M059J (cell line): ENCODE data around the gene NRL. TPM values are rescaled to one million over a fixed set of nuclear protein-coding genes. Genes with fewer than 3 reads are reported as not detected.

Experiments
- DNase-seq: peaks from one replicate; pipeline ENCODE4 v3.0.0-alpha.2; 2012; ENCODE audit warnings: low read depth
- total RNA-seq: library from RNA; depleted of rRNA; stranded (reverse); fragments of >200 nt; shearing (Covaris generic); gene quantifications from 2 replicates; pipeline ENCODE4 v1.2.3, GENCODE V29; 2014

Gene NRL
- total RNA-seq, 1 experiment from 2014 or later = 4.9 TPM

DNA sequence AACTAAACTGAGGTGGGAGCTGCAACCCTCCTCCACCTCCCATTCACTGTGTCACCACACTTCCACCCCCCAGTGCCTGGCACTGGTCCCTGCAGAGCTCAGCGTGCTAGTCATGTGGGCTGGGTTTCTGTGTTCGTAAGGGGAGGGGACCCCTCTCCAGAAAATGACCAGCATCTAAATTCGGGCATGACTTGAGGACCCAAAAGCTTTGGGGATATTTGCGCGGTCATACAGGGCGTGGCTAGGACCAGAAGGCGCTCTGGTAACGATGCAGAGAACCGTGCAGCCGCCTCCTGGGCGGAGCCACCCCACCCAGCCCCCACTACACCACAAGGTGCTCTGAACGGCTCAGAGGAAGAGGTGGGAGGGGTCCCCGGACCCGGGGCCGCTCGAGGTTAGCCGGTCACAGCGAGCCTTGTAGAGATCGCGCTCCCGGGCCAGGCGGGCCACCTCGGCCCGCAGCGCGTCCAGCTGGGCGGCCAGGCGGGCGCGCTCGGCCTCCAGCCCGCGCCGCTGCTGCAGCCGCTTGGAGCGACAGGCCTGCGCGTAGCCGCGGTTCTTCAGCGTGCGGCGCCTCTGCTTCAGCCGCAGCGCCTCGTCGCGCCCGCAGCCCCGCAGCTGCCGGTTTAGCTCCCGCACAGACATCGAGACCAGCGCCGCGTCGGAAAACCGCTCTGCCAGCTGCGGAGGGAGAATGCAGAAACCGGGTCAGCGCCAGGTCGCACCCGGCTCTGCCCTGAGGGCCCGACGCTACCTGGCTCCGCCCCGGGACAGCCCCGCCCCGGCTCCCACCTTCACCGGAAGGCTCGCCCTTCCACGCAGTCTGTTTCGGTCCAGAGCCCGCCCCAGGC, 33.6 kb downstream of the NRL start:
- DNase-seq = peak; percentile 33

GRCh38 chr14:24080142-24080530, 34.6 kb downstream of the NRL start:
- no peak for DNase-seq

GRCh38 chr14:24079491-24080141, 35.1 kb downstream of the NRL start:
- DNase-seq = no peak

- no peak for DNase-seq
These were observed 36.6 kb downstream of the NRL start for GRCh38 chr14:24078146-24078545.

DNA sequence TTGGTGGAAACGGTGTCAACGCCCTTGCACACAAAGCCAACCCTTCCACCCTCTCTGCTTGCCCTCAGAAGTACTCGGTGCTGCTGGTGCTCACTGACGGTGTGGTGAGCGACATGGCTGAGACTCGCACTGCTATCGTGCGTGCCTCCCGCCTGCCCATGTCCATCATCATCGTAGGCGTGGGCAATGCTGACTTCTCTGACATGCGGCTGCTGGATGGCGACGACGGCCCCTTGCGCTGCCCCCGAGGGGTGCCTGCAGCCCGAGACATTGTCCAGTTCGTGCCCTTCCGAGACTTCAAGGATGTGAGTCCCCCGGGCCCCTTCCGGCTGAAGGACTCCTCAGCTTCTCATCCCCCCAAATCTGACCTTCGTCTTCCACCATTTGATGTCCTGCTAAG, 37.7 kb downstream of the NRL start:
- DNase-seq = no peak

- no peak for DNase-seq
These were observed 38.5 kb downstream of the NRL start for GRCh38 chr14:24076302-24076601.

DNA sequence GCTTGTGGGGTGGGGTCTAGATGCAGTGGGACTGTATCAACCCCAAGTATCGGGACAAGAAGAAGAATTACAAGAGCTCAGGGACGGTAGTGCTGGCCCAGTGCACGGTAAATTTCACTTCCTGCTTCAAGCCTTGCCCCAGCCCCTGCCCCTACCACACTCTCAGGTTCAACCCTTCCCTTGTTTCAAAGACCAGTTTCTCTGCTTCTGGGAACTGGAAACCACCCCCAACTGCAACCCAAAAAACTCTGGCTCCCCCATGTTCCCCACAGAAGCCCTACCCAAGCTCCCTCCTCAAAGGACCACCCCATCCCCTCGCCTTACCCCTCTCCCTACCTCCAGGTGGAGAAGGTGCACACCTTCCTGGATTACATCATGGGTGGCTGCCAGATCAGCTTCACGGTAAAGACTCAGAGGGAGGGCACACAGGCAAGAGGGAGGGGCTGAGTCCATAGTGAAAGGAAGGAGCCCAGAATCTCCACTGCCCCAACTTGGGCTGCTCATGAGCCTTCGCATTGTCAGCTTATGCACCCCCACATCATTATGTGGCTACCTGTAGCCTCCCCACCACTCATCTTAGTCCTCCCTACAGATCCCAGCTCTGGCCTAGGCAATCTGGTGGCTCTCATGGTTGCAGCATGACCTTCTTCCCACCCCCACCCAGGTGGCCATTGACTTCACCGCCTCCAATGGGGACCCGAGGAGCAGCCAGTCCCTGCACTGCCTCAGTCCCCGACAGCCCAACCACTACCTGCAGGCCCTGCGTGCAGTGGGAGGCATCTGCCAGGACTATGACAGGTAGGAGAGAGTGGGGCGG, 39.1 kb downstream of the NRL start:
- no peak for DNase-seq

- no peak for DNase-seq
These were observed 39.9 kb downstream of the NRL start for GRCh38 chr14:24074625-24075484.

- no peak for DNase-seq
These were observed 41.6 kb downstream of the NRL start for GRCh38 chr14:24072881-24073877.

DNA sequence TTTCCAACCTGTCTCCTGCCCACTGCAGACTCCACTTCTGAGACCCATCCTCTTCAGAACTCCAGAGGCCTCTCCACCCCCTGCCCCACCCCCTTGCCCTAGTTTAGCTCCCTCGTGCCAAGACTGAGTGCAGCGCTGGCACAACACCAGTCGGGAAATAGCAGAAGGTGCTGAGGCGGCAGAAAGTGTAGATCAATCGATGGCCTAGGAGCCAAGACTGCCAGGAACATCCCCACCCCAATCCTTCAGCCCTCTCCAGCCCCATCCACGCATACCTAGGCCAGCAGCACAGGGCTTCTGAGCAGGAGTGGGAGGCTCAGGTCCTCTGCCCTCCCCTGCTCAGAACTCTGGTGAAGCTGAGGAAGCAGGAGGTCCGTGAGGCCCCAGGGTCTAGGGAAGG, 42.3 kb downstream of the NRL start:
- no peak for DNase-seq

- DNase-seq = no peak
These were observed 42.8 kb downstream of the NRL start for GRCh38 chr14:24071836-24072430.

- no peak for DNase-seq
These were observed 43.5 kb downstream of the NRL start, which contains the start of gene CPNE6 for GRCh38 chr14:24071144-24071697. CPNE6 (plus strand) TSS chr14:24071562; CDS start chr14:24072937, 1,375 bp downstream.

- no peak for DNase-seq
These were observed 44.2 kb downstream of the NRL start for GRCh38 chr14:24070285-24071143.

DNA sequence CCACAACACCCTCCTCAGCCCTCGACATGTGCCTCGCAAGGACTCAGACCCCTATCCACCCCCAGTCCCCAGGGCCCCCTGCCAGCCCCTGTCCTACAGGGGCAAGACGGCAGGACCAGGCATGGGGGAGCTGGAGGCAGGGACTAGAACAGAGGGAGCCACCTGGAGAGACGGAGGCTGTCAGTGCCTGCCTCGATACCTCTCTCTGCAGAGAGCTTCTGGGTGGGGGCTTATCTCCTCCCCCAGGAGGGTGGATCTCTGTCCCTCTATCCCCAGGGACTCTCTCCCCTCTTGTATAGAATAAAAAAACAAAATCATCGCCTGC, 45.4 kb downstream of the NRL start:
- DNase-seq = no peak

DNA sequence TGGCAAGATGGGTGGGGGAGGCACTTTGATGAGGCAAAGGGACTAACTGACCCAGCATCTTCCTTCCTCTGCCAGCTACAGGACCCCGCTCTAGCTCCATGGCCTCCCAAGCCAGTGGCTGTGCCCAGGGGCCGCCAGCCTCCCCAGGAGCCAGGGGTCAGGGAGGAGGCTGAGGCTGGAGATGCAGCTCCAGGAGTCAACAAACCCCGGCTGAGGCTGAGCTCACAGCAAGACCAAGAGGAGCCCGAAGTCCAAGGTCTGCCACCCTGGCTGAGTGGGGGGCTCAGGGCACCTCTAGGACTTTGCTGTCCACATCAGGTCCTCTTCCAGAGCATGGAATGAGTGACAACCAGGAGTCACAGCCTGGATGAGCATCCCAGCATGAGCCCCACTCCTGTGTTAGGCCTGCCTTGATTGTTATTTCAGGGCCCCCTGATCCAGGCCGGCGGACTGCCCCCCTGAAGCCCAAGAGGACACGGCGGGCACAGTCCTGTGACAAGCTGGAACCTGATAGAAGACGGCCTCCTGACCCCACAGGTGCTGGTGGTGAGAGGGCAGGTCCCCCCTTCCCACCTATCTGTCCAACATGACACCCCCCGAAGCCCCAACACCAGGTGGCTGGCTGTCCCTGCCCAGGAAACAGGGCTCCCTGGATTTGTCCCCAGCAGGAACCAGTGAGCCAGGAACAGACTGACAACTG, 45.9 kb downstream of the NRL start:
- DNase-seq = no peak

- DNase-seq = no peak
These were observed 47.3 kb downstream of the NRL start for GRCh38 chr14:24067133-24068082.
